GM21786 (cell line): Measurements from ENCODE around the gene SLC2A6.
A peak's percentile ranks its signal among the peaks of the same experiment; 100 is the strongest.

Source experiments
- ATAC-seq: cut with Tn5 transposase; IDR thresholded peaks from one replicate; pipeline ENCODE4 v1.9.1; 2021; ENCODE audit not compliant: unreplicated experiment

The SLC2A6 gene

GRCh38 chr9:133478851-133479711 is at the start of gene SLC2A6:
SLC2A6 (minus strand) TSS chr9:133479099; CDS start chr9:133479059, 40 bp downstream.
- ATAC-seq, result peak; percentile 82

- ATAC-seq, result no peak
Observed at GRCh38 chr9:133528001-133528875, 49.3 kb upstream of the SLC2A6 start.

GRCh38 chr9:133527444-133527920 is 48.6 kb upstream of the SLC2A6 start:
- ATAC-seq, result no peak

GRCh38 chr9:133526721-133527321 is 47.9 kb upstream of the SLC2A6 start:
- no peak for ATAC-seq

GRCh38 chr9:133525677-133526076 is 46.8 kb upstream of the SLC2A6 start:
- no peak for ATAC-seq

- ATAC-seq, result no peak
Observed at GRCh38 chr9:133524679-133525228, 45.9 kb upstream of the SLC2A6 start, which contains the start of gene MYMK. MYMK (minus strand) TSS chr9:133524959; CDS start chr9:133524844, 115 bp downstream.

GRCh38 chr9:133524146-133524545 is 45.2 kb upstream of the SLC2A6 start:
- ATAC-seq, result no peak

GRCh38 chr9:133523106-133523505 is 44.2 kb upstream of the SLC2A6 start:
- no peak for ATAC-seq

GRCh38 chr9:133522073-133522910 is 43.4 kb upstream of the SLC2A6 start:
- no peak for ATAC-seq

- ATAC-seq, result no peak
Observed at GRCh38 chr9:133521122-133522072, 42.5 kb upstream of the SLC2A6 start.

GRCh38 chr9:133520121-133520835 is 41.4 kb upstream of the SLC2A6 start:
- no peak for ATAC-seq

- no peak for ATAC-seq
Observed at GRCh38 chr9:133519693-133520092, 40.8 kb upstream of the SLC2A6 start.

GRCh38 chr9:133518706-133519449 is 40.0 kb upstream of the SLC2A6 start:
- no peak for ATAC-seq

- ATAC-seq, result no peak
Observed at GRCh38 chr9:133518200-133518599, 39.3 kb upstream of the SLC2A6 start.

GRCh38 chr9:133517711-133518110 is 38.8 kb upstream of the SLC2A6 start:
- ATAC-seq, result no peak

- no peak for ATAC-seq
Observed at GRCh38 chr9:133516961-133517350, 38.1 kb upstream of the SLC2A6 start.

GRCh38 chr9:133516256-133516960 is 37.5 kb upstream of the SLC2A6 start:
- ATAC-seq, result no peak
